K562 (cell line): ENCODE results near the gene SULT1C3. TPM values are rescaled to one million over a fixed set of nuclear protein-coding genes. Genes with fewer than 3 reads are reported as not detected.

ENCODE experiments used
- ATAC-seq: fragments of 200-7000 bp; cut with Tn5 transposase; 3 replicates; pipeline ENCODE4 v1.9.1; 2020; ENCODE audit warnings: moderate library complexity
- BruUV-seq: library from RNA; stranded (reverse); fragments of 400-500 nt; replicated peaks from 2 replicates; lab custom pipeline; 2021; lab: Mats Ljungman, UMichigan
- CTCF ChIA-PET: fragments of 300-600 bp; formaldehyde crosslinking; extraction: SDS; loops from one replicate; lab custom pipeline; 2021; ENCODE audit warnings: low intra/inter-chr PET ratio; lab: Yijun Ruan, JAX
- POLR2A ChIA-PET: fragments of 300-600, 350-650 bp; sonication (Branson Sonifier 250); formaldehyde crosslinking; extraction: SDS; loops from one replicate; lab custom pipeline; 2021; ENCODE audit warnings: antibody characterized with exemption, inconsistent platforms; lab: Yijun Ruan, JAX
- DNase-seq, 4 experiments: peaks; one replicate each; pipeline versions ENCODE4 v3.0.0 to v3.0.0-alpha.2; 2011 to 2018; ENCODE audit warnings: low spot score in 3 of 4, mixed read lengths in 3 of 4; ENCODE audit errors: extremely low read depth in 1 of 4
- FAIRE-seq: peaks from 2 replicates; lab custom pipeline; 2011; peaks lifted over from hg19 to GRCh38; lab: Jason Lieb, UNC
- H2AFZ ChIP-seq: 2 replicates; pipeline ENCODE4 v1.6.0; 2011; ENCODE audit warnings: low read depth, low read length, control low read depth, inconsistent platforms
- H3K27ac ChIP-seq: fragments of 200-600 bp; 3 replicates; pipeline ENCODE4 v1.8.0; 2011; ENCODE audit warnings: low read depth, mild to moderate bottlenecking, control low read depth, inconsistent platforms, low read length, moderate library complexity, mixed read lengths; ENCODE audit errors: extremely low read depth
- H3K27me3 ChIP-seq, 2 experiments: fragments of 300-600 bp in 1 of 2; 2 replicates in 1 of 2; 3 replicates in 1 of 2; pipeline versions ENCODE4 v1.6.0 to v1.8.0; 2011; ENCODE audit warnings: inconsistent platforms in 2 of 2, low read length in 2 of 2, mild to moderate bottlenecking in 1 of 2, mixed read lengths in 1 of 2, moderate library complexity in 1 of 2; ENCODE audit not compliant: control insufficient read depth in 2 of 2, insufficient read depth in 2 of 2
- H3K36me3 ChIP-seq: fragments of 300-600 bp; 3 replicates; pipeline ENCODE4 v1.8.0; 2011; ENCODE audit warnings: mild to moderate bottlenecking, low read length, inconsistent platforms; ENCODE audit not compliant: control insufficient read depth, insufficient read depth
- H3K4me1 ChIP-seq, 2 experiments: fragments of 200-600 bp in 1 of 2; replicated peaks in 1 of 2; 2 replicates in 1 of 2; 3 replicates in 1 of 2; pipeline versions ENCODE4 v1.5.1 to v1.8.0; 2011; ENCODE audit warnings: inconsistent platforms in 2 of 2, low read length in 2 of 2, mild to moderate bottlenecking in 1 of 2, mixed read lengths in 1 of 2, moderate library complexity in 1 of 2; ENCODE audit not compliant: control insufficient read depth in 2 of 2, insufficient read depth in 2 of 2
- H3K4me2 ChIP-seq: 2 replicates; pipeline ENCODE4 v1.6.1; 2011; ENCODE audit warnings: low read length, control low read depth, inconsistent platforms, mixed read lengths; ENCODE audit not compliant: insufficient read depth
- H3K4me3 ChIP-seq: fragments of 200-600 bp; sonication (generic), shearing (Covaris generic); 2 replicates; pipeline ENCODE4 v1.5.1; 2016; ENCODE audit warnings: control low read depth, inconsistent platforms
- H3K79me2 ChIP-seq: fragments of 200-600 bp; 3 replicates; pipeline ENCODE4 v1.8.0; 2011; ENCODE audit warnings: low read length, inconsistent platforms; ENCODE audit not compliant: control insufficient read depth, insufficient read depth
- H3K9ac ChIP-seq, 2 experiments: 2 replicates each; pipeline versions ENCODE4 v1.6.0 to v1.6.1; 2011; ENCODE audit warnings: low read depth in 2 of 2, low read length in 2 of 2, control low read depth in 1 of 2, inconsistent platforms in 1 of 2, mild to moderate bottlenecking in 1 of 2, mixed read lengths in 1 of 2; ENCODE audit not compliant: insufficient read depth in 1 of 2
- H3K9me1 ChIP-seq: one replicate; pipeline ENCODE4 v1.6.0; 2011; ENCODE audit warnings: inconsistent platforms, mild to moderate bottlenecking, low read length, moderate library complexity; ENCODE audit not compliant: control insufficient read depth, insufficient read depth
- H3K9me3 ChIP-seq: replicated peaks from 2 replicates; pipeline ENCODE4 v1.5.1; 2011; ENCODE audit warnings: low read depth, low read length, inconsistent platforms; ENCODE audit not compliant: control insufficient read depth, insufficient read depth
- H4K20me1 ChIP-seq: replicated peaks from 2 replicates; pipeline ENCODE4 v1.6.1; 2011; ENCODE audit warnings: low read length, inconsistent platforms, mixed read lengths; ENCODE audit not compliant: control insufficient read depth, insufficient read depth
- CTCF ChIP-seq, 3 experiments: IDR thresholded peaks in 2 of 3; conservative IDR thresholded peaks in 1 of 3; 2 replicates each; pipeline ENCODE4 v1.5.1; 2011 to 2012; ENCODE audit warnings: low read length in 3 of 3, mild to moderate bottlenecking in 3 of 3, control low read depth in 2 of 3, improper control_type of control experiment in 1 of 3, inconsistent platforms in 1 of 3, low read depth in 1 of 3, mixed read lengths in 1 of 3, moderate library complexity in 1 of 3; ENCODE audit not compliant: insufficient read depth in 2 of 3
- EHMT2 ChIP-seq: fragments of 450-650 bp; IDR thresholded peaks from 2 replicates; pipeline ENCODE4 v1.6.1; 2018; ENCODE audit warnings: antibody characterized with exemption
- GTF2E2 ChIP-seq: fragments of 200-800 bp; sonication (Bioruptor generic); IDR thresholded peaks from 2 replicates; pipeline ENCODE4 v1.6.1; 2016; ENCODE audit warnings: missing genetic modification characterization, missing compliant biosample characterization
- HDAC1 ChIP-seq, 2 experiments: fragments of 450-650 bp; IDR thresholded peaks; 2 replicates each; pipeline ENCODE4 v1.6.1; 2016 to 2017; ENCODE audit warnings: inconsistent platforms in 1 of 2, mild to moderate bottlenecking in 1 of 2, moderate library complexity in 1 of 2
- HMG20B ChIP-seq: fragments of 250-450 bp; sonication (Bioruptor Pico); IDR thresholded peaks from 2 replicates; pipeline ENCODE4 v1.5.0; 2021; ENCODE audit warnings: mild to moderate bottlenecking
- KAT7 ChIP-seq: sonication (generic); formaldehyde crosslinking; IDR thresholded peaks from 2 replicates; pipeline ENCODE4 v1.8.0; 2022; ENCODE audit warnings: missing genetic modification reagents, mild to moderate bottlenecking, borderline replicate concordance
- KDM2B ChIP-seq: fragments of 250-450 bp; sonication (Bioruptor Pico); IDR thresholded peaks from 2 replicates; pipeline ENCODE4 v1.8.0; 2021; ENCODE audit warnings: mild to moderate bottlenecking, moderate library complexity
- PTTG1 ChIP-seq: fragments of 450-650 bp; IDR thresholded peaks from 2 replicates; pipeline ENCODE4 v1.6.1; 2016; ENCODE audit warnings: low read depth, mild to moderate bottlenecking, missing genetic modification characterization, missing compliant biosample characterization
- RBM14 ChIP-seq: fragments of 200-400 bp; formaldehyde crosslinking; IDR thresholded peaks from 2 replicates; pipeline ENCODE4 v1.6.1; 2018; ENCODE audit warnings: low read depth, mild to moderate bottlenecking, low read length, moderate library complexity, borderline replicate concordance; ENCODE audit not compliant: insufficient read depth
- ZC3H8 ChIP-seq: fragments of 450-650 bp; IDR thresholded peaks from 2 replicates; pipeline ENCODE4 v1.6.1; 2017
- ZFP91 ChIP-seq: sonication (generic); formaldehyde crosslinking; IDR thresholded peaks from 2 replicates; pipeline ENCODE4 v1.8.0; 2022; ENCODE audit warnings: mild to moderate bottlenecking, missing genetic modification reagents
- ZNF561 ChIP-seq: fragments of 450-650 bp; formaldehyde crosslinking; conservative IDR thresholded peaks from 2 replicates; pipeline ENCODE4 v1.4.0; 2020; ENCODE audit warnings: mild to moderate bottlenecking, moderate library complexity
- ZNF696 ChIP-seq: fragments of 250-450 bp; sonication (Bioruptor Pico); conservative IDR thresholded peaks from 2 replicates; pipeline ENCODE4 v1.4.0; 2020; ENCODE audit warnings: mild to moderate bottlenecking, moderate library complexity
- WGBS: fragments of 100-300 bp; shearing (Covaris generic); methylation state at CpG from one replicate; pipeline ENCODE4 v1.1.6; 2016; ENCODE audit warnings: low coverage, mixed read lengths; ENCODE audit not compliant: insufficient coverage; ENCODE audit errors: missing lambda C conversion rate; 5-methylcytosine and 5-hydroxymethylcytosine counted together
- in situ Hi-C: fragments of 300-500 bp; cut with MboI; formaldehyde crosslinking; loops from 4 replicates; pipeline ENCODE4 v1.15.0; 2018; ENCODE audit warnings: inconsistent platforms, mixed read lengths
- intact Hi-C: fragments of 100-400 bp; cut with micrococcal nuclease; formaldehyde crosslinking; loops from 2 replicates; pipeline ENCODE4 v1.14.2; 2022
- polyA plus RNA-seq, 8 experiments: library from polyadenylated mRNA; depleted of rRNA in 4 of 8; stranded (reverse) in 5 of 8; unstranded in 3 of 8; fragments of >200 nt; fragmentation: Nextera tagmentation in 2 of 8; fragmentation: Illumina TruSeq in 1 of 8; extraction: Ambion mirVana in 2 of 8; extraction: Trizol in 1 of 8; gene quantifications; 2 replicates each; pipeline versions ENCODE4 v1.2.1 to v1.2.3, GENCODE V29; 2011 to 2014; ENCODE audit warnings: inconsistent platforms in 1 of 8, missing spikeins in 1 of 8
- total RNA-seq, 7 experiments: library from RNA; depleted of rRNA in 6 of 7; stranded (reverse); fragments of >200 nt in 6 of 7; fragmentation: Illumina TruSeq in 2 of 7; extraction: Trizol in 2 of 7; gene quantifications; 2 replicates each; pipeline versions ENCODE4 v1.2.1 to v1.2.3, GENCODE V29; 2011 to 2021; ENCODE audit warnings: low replicate concordance in 1 of 7

Gene SULT1C3
- total and polyA plus RNA-seq, 9 of the 15 experiments (the other 6 are each of a cell fraction or from before 2014, with no cell fraction given), result not detected

- no peak overlapping the region for H3K4me3 ChIP-seq
- in situ Hi-C loops (no loop called here), intact Hi-C loops (no loop called here)
- no peaks in the 10 kb centered on the region for H3K79me2 ChIP-seq
- no peak overlapping the region for H3K9ac ChIP-seq
- no peak overlapping the region for H3K4me2 ChIP-seq
- no TSS peak for BruUV-seq
- no peaks in the 10 kb centered on the region for H4K20me1 ChIP-seq
- ChIA-PET POLR2A (interaction anchor here (0.8 kb wide), 1 partner anchor 9 kb away, joined by 3 read pairs; no protein-coding TSS in a partner anchor), CTCF (interaction anchor here (0.8 kb wide), 1 partner anchor 367 kb away, joined by 3 read pairs; no protein-coding TSS in a partner anchor)
- no peaks in the 10 kb centered on the region for H3K27me3 ChIP-seq
- H2AFZ ChIP-seq, result no peak overlapping the region
- TF ChIP-seq ZNF561 (CRISPR knock-in tag) (no peak), GTF2E2 (no peak), ZNF696 (CRISPR knock-in tag) (no peak), EHMT2 (no peak), ZFP91 (CRISPR knock-in tag) (no peak), ZC3H8 (no peak), RBM14 (no peak), HMG20B (CRISPR knock-in tag) (no peak), CTCF (IDR thresholded peaks at IDR 0.05 in 2 of 3, conservative IDR thresholded peaks at IDR 0.05 in 1 of 3; ENCODE audit: insufficient read depth in 2 of 3, low read depth in 1 of 3, low read length in 3 of 3) (no peak), KDM2B (CRISPR knock-in tag) (no peak), KAT7 (CRISPR knock-in tag) (no peak), PTTG1 (tag) (no peak), HDAC1 (IDR thresholded peaks at IDR 0.05) (no peak)
- DNase-seq, result no peak
- H3K9me1 ChIP-seq, result no peaks in the 10 kb centered on the region
- WGBS, result 0% methylated on average over 2 of the region's 2 CpGs
- no peaks in the 10 kb centered on the region for H3K9me3 ChIP-seq
- H3K27ac ChIP-seq, result no peak overlapping the region
- H3K36me3 ChIP-seq, result no peaks in the 10 kb centered on the region
- FAIRE-seq, result no peak
- no peak for ATAC-seq
- H3K4me1 ChIP-seq, result no peaks in the 10 kb centered on the region
Observed at GRCh38 chr2:108217211-108217610, 22.6 kb upstream of the SULT1C3 start.
